ENCODE results near the gene CWF19L1. TPM values are rescaled to one million over a fixed set of nuclear protein-coding genes. Genes with fewer than 3 reads are reported as not detected.
"Not testable (repeated sequence)": the region's sequence is repeated elsewhere in the genome, so short reads cannot be mapped to it uniquely, and the experiment has no call there.

The CWF19L1 gene
- polyA plus RNA-seq, 1 of the 3 experiments (the other 2 are of a cell fraction) = 7.1 TPM

- no peaks in the 10 kb centered on the region for H3K79me2 ChIP-seq (ENCODE audit: insufficient read depth)
- no peak overlapping the region for H3K27ac ChIP-seq (ENCODE audit: low read depth in 2 of 2, low read length in 1 of 2)
- no peaks in the 10 kb centered on the region for H3K9me3 ChIP-seq
- DNase-seq = no peak
- H3K36me3 ChIP-seq (replicated peaks in 1 of 2; ENCODE audit: control insufficient read depth in 1 of 2, insufficient read depth in 2 of 2, low read length in 1 of 2) = no peaks in the 10 kb centered on the region
- no peaks in the 10 kb centered on the region for H3K9me2 ChIP-seq
- no peak overlapping the region for H3K4me3 ChIP-seq (ENCODE audit: low read depth in 2 of 2, low read length in 1 of 2)
- H3K4me1 ChIP-seq (ENCODE audit: control insufficient read depth in 1 of 2, insufficient read depth in 2 of 2, low read depth in 1 of 2, low read length in 1 of 2) = no peaks in the 10 kb centered on the region
- ChIA-PET POLR2A (no interaction called here), CTCF (interaction anchor here (1.3 kb wide), 1 partner anchor 137 kb away, joined by 4 read pairs; no protein-coding TSS in a partner anchor)
- no peaks in the 10 kb centered on the region for H3F3A ChIP-seq (replicated peaks; ENCODE audit: insufficient read depth)
- WGBS (ENCODE audit: low lambda C conversion rate) = 20% methylated on average over 9 of the region's 9 CpGs
- H4K20me1 ChIP-seq (ENCODE audit: insufficient read depth) = no peaks in the 10 kb centered on the region
- H3K9ac ChIP-seq = no peak overlapping the region
- TF ChIP-seq PBX3 (IDR thresholded peaks at IDR 0.05) (no peak), TAF1 (IDR thresholded peaks at IDR 0.05; ENCODE audit: borderline replicate concordance, low read depth, low read length) (no peak), NFIC (IDR thresholded peaks at IDR 0.05; ENCODE audit: borderline replicate concordance) (no peak), CTCF (IDR thresholded peaks at IDR 0.05) (no peak), USF2 (IDR thresholded peaks at IDR 0.05; ENCODE audit: borderline replicate concordance, low read depth, low read length) (no peak), REST (IDR thresholded peaks at IDR 0.05; ENCODE audit: low read depth, low read length) (no peak), NRF1 (IDR thresholded peaks at IDR 0.05; ENCODE audit: low read depth, low read length) (no peak)
- H3K4me2 ChIP-seq = no peak overlapping the region
- H2AFZ ChIP-seq (ENCODE audit: low read depth) = no peak overlapping the region
- H3K27me3 ChIP-seq (ENCODE audit: insufficient read depth) = peaks cover 49% of the 10 kb centered on the region; the same call in 1 of the 2 replicates
These were observed 29.8 kb upstream of the CWF19L1 start for GRCh38 chr10:100297242-100297641.

- DNase-seq = no peak
- no peaks in the 10 kb centered on the region for H3K9me2 ChIP-seq
- no peak overlapping the region for H3K9ac ChIP-seq
- H2AFZ ChIP-seq (ENCODE audit: low read depth) = no peak overlapping the region
- no peak for TF ChIP-seq SMC3 (IDR thresholded peaks at IDR 0.05; ENCODE audit: low read depth, low read length)
- no peak for TF ChIP-seq EP300 (IDR thresholded peaks at IDR 0.05; ENCODE audit: borderline replicate concordance in 1 of 2, low read depth in 1 of 2, low read length in 1 of 2)
- CTCF ChIA-PET = interaction anchor here (4.9 kb wide), 1 partner anchor 10 kb away, joined by 18 read pairs; no protein-coding TSS in a partner anchor
- H3K27me3 ChIP-seq (ENCODE audit: insufficient read depth) = peaks cover 63% of the 10 kb centered on the region; the same call in 1 of the 2 replicates
- H3F3A ChIP-seq (replicated peaks; ENCODE audit: insufficient read depth) = no peaks in the 10 kb centered on the region
- no peaks in the 10 kb centered on the region for H4K20me1 ChIP-seq (ENCODE audit: insufficient read depth)
- H3K4me3 ChIP-seq (ENCODE audit: low read depth in 2 of 2, low read length in 1 of 2) = no peak overlapping the region
- no peaks in the 10 kb centered on the region for H3K36me3 ChIP-seq (replicated peaks in 1 of 2; ENCODE audit: control insufficient read depth in 1 of 2, insufficient read depth in 2 of 2, low read length in 1 of 2)
- H3K4me2 ChIP-seq = no peak overlapping the region
- no peaks in the 10 kb centered on the region for H3K79me2 ChIP-seq (ENCODE audit: insufficient read depth)
- POLR2A ChIA-PET = no interaction called here
- no peaks in the 10 kb centered on the region for H3K4me1 ChIP-seq (ENCODE audit: control insufficient read depth in 1 of 2, insufficient read depth in 2 of 2, low read depth in 1 of 2, low read length in 1 of 2)
- H3K9me3 ChIP-seq = no peaks in the 10 kb centered on the region
- H3K27ac ChIP-seq (ENCODE audit: low read depth in 2 of 2, low read length in 1 of 2) = no peak overlapping the region
These were observed 25.6 kb upstream of the CWF19L1 start for GRCh38 chr10:100293066-100293465.

GRCh38 chr10:100292300-100292699, 24.9 kb upstream of the CWF19L1 start:
- H3K9me2 ChIP-seq; H3K9ac ChIP-seq; H3K4me3 ChIP-seq (ENCODE audit: low read depth in 2 of 2, low read length in 1 of 2); H3K4me1 ChIP-seq (ENCODE audit: control insufficient read depth in 1 of 2, insufficient read depth in 2 of 2, low read depth in 1 of 2, low read length in 1 of 2); DNase-seq; H3K36me3 ChIP-seq (replicated peaks in 1 of 2; ENCODE audit: control insufficient read depth in 1 of 2, insufficient read depth in 2 of 2, low read length in 1 of 2); H3K9me3 ChIP-seq; H3K27ac ChIP-seq (ENCODE audit: low read depth in 2 of 2, low read length in 1 of 2); H2AFZ ChIP-seq (ENCODE audit: low read depth); H3K4me2 ChIP-seq; H3F3A ChIP-seq (replicated peaks; ENCODE audit: insufficient read depth); H3K79me2 ChIP-seq (ENCODE audit: insufficient read depth); H4K20me1 ChIP-seq (ENCODE audit: insufficient read depth); POLR2A ChIA-PET: not testable (repeated sequence)
- H3K27me3 ChIP-seq (ENCODE audit: insufficient read depth) = peaks cover 55% of the 10 kb centered on the region; the same call in 1 of the 2 replicates
- WGBS (ENCODE audit: low lambda C conversion rate) = 30% methylated on average over 4 of the region's 4 CpGs
- CTCF ChIA-PET = interaction anchor here (1.3 to 4.9 kb wide), 2 partner anchors 10 to 189 kb away, joined by 4 to 18 read pairs; no protein-coding TSS in a partner anchor
